Left cardiac atrium (tissue), 4 donors: ENCODE measurements around the gene RAET1G. TPM values are rescaled to one million over a fixed set of nuclear protein-coding genes. Genes with fewer than 3 reads are reported as not detected.
A peak's percentile ranks its signal among the peaks of the same experiment; 100 is the strongest.
"Not testable (repeated sequence)": the region's sequence is repeated elsewhere in the genome, so short reads cannot be mapped to it uniquely, and the experiment has no call there.

Source experiments
- ATAC-seq, 2 donors: fragments of 200-7000 bp; cut with Tn5 transposase; one replicate each; pipeline ENCODE4 v1.9.1; 2020; ENCODE audit warnings: mild to moderate bottlenecking in 2 of 2, moderate library complexity in 2 of 2
- DNase-seq: peaks from one replicate; pipeline ENCODE4 v3.0.0-alpha.2; 2020
- intact Hi-C, 2 donors: fragments of 100-400 bp; cut with DNase I; formaldehyde crosslinking; loops; one replicate each; pipeline versions ENCODE4 v1.14.1 to v1.15.1; 2022 to 2023
- total RNA-seq, 2 donors: library from RNA; stranded (reverse); fragmentation: NEBNext Ultra II Directional; extraction: Animal tissue kit (Norgen Biotek cat#: 25700); gene quantifications; one replicate each; pipeline ENCODE4 v1.2.1, GENCODE V29; 2021
- donor health status: DM: no; HTN: yes; CAD: no.
- donor health status: DM: no; HTN: yes; CAD: no; lungs with severe emphysema.
- donor health status: DM: yes; HTN: yes; CAD: no.
- donor health status: Dilated cardiomyopathy.

RAET1G gene
- total RNA-seq, 2 donors from 2014 or later: 0.55 to 1.1 TPM

DNA sequence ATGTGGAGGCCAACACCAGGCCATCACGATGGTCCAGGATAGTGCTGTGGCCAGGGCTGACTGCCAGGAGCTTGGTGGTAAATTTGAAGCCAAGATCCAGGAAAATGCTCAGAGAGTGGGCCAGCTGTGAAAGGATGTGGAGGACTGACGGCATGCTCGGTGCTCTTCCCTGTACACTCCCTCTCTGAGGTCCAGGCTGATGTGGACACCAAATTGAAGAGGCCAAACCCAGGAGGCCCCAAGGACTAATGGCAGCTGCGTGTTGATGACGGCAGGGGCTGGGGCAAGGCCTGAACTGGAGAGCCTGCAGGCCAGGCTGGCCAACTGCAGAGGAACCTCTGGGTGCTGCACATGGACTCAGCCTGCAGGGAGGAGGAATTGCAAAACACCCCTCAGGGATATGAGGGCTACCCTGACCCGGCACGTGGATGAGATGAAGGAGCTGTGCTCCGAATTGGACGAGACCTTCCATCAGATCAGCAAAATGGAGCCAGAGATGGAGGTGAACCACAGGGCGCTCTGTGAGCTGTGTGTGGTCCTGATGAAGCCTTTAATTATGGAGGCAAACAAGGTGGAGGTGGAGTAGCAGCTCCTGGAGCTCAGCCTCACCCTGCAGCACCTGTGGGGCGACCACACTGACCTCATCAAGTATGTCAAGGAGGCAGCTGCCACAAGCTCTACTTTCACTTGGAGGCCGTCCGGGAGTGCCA, 18.1 kb downstream of the RAET1G start:
- peak in 1 of 2 donors; percentile 13 for ATAC-seq
- intact Hi-C loops: no loop called here
- no peak for DNase-seq

DNA sequence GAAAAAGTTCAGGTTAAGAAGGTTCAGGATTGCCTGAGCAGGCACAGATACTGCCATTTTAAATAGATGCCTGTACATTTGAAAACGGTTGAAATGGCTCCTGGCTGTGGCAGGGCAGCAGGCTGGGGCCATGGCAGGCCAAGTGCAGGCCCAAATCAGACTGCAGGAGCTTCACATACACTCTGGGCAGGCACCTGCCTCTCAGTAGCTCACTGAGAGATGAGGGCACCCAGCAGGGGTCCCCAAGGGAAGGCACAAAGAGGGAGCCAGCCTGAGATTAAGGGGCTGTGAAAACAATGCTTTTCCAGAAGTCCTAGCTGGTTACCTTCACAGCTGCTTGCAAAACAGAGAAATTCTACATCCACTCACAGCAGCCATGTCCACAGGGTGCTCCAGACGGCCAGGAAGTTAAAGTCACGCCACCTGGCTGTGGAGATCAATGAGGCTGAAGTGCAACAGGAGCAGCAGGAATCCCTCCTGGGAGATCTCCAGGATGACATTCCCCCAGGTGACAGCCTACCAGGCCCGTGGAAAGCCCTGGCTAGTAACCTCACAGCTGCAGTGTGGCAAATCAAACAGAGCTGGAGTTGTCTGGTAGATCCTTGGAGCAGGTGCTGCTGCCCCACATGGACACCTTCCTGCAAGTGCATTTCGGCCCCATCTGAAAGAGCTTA, 18.8 kb downstream of the RAET1G start:
- intact Hi-C loops: no loop called here
- DNase-seq: no peak
- no peak for ATAC-seq

DNA sequence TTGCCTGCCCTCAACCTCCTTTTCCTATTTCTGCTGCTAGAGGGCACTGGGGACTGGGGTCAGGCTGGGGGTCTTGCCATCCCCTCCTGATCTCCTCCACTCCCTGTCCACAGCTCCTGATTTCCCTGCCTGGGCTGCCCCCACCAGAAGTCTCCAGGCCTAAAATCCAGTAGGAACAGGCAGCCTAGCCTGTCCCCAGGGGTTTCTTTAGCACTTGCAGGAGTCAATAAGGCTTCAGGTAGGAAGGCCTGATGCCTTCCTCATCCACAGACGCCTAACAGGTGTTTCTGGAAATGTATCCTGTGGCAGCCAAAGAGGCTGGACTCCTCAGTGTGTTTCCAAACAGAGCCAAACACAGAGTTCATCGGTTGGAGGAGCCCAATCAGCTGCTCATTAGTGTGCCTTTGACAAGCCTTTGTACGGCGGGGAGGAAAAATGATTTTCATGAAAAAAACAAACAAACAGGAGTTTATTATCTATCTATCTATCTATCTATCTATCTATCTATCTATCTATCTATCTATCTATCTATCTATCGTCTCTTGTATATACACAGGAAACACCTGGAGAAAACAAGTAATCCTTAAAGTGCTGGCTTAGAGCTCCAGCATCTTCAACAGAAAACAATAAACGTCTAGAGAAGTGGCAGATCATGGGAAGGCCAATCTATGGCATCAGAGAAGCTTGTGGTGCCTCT, 21.3 kb downstream of the RAET1G start:
- DNase-seq: no peak
- no peak for ATAC-seq
- intact Hi-C loops: no loop called here

DNA sequence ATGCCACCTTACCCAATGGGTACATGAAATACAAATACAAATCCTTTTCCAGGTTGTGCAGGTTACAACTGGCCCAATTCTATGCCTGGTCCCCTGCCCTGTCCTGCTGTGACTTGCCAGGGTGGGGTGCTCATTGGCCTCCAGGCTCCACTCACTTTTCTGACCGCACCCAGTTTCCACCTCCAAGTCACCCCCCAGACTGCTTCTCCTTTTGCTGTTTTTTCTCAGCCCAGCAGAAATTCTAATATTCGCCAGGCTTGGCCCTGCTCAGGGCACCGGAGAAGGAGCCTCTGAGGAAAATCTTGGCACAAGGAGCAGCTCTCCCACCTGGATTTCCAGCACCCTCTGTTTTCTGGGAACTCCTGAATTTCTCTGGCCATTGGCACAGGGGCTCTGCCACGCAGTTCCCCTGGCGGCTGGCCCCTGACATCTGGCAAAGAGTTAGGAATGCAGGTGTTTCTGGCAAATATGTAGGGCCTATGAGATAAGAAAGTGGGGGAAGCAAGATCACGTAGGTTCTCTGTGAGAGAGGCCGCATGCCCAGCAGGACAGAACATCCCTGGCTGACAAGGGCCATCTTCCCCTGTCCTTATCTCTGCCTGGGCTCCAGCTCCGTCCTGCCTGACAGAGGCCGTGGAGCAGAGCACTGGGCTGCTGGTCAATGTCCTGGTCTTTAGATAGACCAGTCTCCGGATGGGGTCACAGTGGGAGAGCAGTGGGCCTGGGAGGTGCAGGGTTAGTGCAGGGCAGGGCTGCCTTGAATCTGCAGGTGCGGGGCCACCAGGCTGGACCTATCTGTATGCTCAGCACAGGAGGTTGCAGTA, 22.1 kb downstream of the RAET1G start:
- ATAC-seq: peak; percentile 8 to 13
- no peak for DNase-seq
- intact Hi-C loops: no loop called here

DNA sequence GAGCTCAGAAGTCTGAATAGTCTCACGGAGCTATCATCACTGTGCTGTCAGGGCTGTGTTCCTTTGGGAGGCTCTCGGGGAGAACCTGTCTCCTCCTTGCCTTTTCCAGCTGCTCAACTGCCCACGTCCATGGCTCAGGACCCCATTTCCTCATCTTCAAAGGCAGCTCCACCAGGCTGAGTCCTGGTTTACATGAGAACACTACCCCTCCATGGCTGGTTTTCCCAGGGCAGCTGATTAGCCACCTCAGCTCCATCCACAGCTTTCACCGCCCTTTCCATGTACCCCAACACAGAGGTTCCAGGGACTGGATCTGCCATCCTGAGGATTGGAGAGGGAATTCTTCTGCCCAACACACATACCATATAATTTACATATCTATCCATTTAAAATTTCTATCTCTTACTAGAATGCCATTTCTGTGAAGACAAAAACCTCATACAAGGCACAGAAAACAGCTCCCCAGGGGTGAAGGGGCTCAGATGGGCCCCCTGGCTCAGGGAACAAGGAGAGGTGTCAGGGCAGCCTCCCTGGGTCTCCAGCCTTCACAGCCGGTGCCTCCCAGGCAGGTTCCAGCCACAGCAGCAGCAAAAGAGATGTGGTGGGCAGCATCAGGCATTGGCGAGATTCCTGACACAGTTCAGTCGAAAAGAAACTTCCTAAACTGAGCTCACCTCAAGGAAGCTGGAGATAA, 22.8 kb downstream of the RAET1G start:
- intact Hi-C loops: no loop called here
- DNase-seq: no peak

DNA sequence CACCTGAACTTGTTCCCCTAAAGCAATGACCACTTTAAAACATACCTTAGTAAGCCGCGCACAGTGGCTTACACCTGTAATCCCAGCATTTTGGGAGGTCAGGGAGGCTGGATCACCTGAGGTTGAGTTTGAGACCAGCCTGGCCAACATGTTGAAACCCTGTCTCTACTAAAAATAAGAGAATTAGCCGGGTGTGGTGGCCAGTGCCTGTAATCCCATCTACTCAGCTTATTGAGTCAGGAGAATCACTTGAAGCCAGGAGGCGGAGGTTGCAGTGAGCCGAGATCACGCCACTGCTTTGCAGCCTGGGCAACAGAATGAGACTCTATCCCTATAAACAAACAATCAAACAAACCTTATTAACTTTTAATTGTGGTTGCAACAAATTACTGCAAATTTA, 23.4 kb downstream of the RAET1G start:
- DNase-seq (no peak), ATAC-seq (no peak)
- intact Hi-C loops: no loop called here

More for the DNA sequence above, 22.8 kb downstream of the RAET1G start:
- ATAC-seq: no peak

DNA sequence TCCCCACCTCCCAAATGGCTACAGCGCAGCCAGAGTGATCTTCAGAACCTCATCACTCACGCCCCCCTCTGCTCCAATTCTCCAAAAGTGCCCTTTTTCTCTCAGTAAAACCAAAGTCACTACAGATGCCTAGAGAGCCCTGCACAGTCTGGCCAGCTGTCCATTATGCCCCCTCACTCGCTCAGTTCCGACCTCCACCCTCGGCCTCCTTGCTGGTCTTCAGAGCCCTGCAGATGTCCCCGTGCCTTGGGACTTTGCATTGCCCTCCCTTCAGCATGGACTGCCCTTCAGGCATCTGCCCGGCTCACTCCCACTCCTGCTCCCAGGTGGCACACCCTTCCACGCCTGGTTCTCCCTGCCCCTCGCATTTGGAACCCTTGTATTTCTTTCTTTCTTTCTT, 24.0 kb downstream of the RAET1G start:
- intact Hi-C loops: no loop called here
- no peak for DNase-seq
- ATAC-seq: no peak

DNA sequence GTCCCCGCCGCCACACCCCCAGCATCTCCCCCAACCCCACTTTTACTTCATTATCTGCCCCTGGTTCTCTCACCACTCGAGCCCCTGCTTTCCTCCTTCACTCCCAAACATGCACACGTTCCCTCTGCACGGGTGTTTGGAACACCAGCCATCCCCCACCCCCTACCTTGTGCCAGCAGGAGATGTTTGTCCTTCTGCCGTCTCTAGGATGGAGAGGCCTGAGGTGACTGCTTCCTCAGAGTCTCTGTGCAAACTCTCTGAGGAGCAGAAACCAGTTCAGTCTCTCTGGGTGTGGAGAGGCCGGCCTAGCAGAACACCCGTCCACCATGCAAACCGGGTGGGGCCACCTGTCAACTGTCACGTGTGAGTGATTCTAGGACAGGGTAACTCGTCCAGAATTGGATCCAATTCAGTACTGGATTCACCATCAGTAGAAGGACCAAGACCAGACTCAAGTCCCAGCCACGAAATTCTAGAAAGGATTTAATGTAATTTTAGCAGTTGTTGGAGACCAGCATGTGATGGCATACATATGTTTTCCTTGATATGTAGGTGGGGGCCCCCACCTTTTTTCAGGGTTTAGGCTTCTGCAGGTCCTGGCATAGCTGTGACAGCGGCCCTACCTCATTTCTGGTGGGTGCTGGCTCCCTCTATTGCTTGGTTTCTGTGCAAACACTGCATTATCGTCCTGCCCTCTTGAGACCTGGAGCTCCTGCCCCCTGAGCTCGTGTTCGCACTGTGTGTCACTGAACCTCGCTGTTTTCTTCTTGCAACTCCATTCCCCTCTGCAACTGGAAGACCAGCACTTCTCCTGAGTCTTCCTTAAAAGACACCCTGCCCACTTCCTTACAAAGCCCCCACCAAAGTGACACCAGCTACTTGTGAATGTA, 24.8 kb downstream of the RAET1G start, which contains the start of gene RAET1E:
RAET1E (minus strand) TSS at position 259 of the 890 bp plus-strand sequence. CDS start 7,212 bp downstream, outside the sequence.
- intact Hi-C loops: no loop called here
- DNase-seq: no peak
- no peak for ATAC-seq

DNA sequence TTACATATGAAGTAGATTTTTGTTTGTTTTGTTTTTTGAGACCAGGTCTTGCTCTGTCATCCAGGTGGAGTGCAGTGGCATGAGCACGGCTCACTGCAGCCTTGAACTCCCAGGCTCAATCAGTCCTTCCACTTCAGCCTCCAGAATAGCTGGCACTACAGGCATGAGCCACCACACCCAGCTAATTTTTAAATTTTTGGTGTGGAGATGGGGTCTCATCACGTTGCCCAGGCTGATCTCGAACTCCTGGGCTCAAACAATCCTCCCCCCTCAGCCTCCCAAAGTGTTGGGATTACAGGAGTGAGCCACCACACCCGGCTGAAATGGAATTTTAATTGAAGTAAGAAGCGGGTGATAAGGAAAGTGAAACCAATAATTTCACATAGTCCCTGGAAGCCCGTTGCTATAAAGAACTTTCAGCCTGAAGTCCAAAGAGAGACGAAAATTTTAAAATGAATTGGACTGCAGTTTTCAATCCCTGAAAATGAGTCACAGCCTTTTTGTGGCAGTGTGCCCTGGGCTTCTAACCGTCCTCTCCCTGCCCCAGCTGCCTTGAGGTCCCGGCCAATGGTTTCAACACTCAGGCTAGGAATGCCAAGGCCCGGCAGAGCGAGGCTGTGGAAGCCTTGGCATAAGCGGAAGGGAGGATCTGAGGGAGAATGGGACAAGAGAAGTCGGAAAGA, 25.8 kb downstream of the RAET1G start:
- intact Hi-C loops: no loop called here
- ATAC-seq (peak; percentile 89), DNase-seq (peak; percentile 88)

DNA sequence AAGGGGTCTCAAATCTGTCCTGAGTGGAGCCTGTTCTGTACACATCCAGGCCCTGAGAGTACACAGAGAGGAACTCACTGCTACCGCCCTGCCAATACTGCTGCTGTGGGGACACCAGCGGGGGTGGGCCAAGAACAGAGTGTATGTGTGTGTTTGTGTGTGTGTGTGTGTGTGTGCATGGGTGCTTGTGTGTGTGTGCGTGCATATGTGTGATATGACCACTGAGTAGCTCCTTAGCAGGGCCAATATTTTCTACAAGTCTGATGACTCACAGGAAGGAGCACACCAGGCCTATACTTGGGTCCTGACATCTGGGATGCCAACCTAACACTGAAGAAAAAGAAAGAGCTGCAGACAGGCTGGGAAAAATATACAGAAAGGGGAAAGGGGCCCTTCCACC, 26.4 kb downstream of the RAET1G start:
- peak in 1 of 2 donors; percentile 22 for ATAC-seq
- intact Hi-C loops: no loop called here
- no peak for DNase-seq

DNA sequence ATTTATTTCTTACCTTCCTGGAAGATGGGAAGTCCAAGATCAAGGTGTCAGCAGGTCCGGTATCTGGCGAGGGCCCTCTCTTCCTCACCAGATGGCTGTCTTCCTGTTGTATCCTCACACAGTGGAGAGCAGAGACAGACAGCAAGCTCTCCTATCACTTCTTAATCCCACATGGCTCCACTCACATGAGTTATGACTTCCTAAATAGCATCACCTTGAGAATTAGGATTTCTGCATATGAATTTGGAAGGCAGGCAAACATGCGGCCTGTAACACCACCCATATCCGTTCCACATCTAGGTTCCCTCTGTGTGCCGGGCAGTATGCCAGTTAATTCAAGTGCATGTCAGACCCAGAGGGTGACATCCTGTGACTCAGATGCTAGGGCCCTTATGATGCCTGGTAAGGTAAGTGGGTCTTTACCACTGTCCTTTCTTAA, 27.1 kb downstream of the RAET1G start:
- peak; percentile 70 to 76 for ATAC-seq
- intact Hi-C loops: no loop called here

DNA sequence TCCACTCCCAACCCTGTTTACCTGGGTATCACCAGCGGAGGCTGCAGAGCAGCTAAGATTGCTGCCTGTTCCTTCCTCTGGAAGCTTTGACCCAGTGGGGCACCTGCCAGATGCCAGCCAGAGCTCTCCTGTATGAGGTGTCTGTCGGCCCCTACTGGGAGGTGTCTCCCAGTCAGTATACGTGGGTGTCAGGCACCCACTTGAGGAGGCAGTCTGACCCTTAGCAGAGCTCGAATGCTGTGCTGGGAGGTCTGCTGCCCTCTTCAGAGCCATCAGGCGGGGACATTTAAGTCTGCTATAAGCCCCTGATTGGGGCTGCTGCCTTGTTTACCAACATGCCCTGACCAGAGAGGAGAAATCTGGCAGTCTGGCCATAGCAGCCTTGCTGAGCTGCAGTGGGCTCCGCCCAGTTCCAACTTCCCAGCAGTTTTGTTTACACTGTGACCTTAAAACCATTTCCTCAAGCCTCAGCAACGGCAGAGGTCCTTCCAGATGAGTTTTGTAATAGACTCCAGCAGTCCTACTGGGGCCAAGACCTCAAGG, 27.8 kb downstream of the RAET1G start:
- ATAC-seq: peak; percentile 58 to 74
- intact Hi-C loops: no loop called here
- peak; percentile 76 for DNase-seq

More for the DNA sequence above, 27.1 kb downstream of the RAET1G start:
- peak; percentile 68 for DNase-seq

DNA sequence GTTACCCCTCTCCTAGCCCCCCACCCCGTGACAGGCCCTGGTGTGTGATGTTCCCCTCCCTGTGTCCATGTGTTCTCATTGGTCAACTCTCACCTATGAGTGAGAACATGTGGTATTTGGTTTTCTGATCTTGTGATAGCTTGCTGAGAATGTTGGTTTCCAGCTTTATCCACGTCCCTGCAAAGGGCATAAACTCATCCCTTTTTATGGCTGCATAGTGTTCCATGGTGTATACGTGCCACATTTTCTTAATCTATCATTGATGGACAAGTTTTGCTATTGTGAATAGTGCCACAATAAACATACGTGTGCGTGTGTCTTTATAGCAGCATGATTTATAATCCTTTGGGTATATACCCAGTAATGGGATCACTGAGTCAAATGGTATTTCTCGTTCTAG, 31.1 kb downstream of the RAET1G start:
- ATAC-seq, DNase-seq, intact Hi-C loops: not testable (repeated sequence)

DNA sequence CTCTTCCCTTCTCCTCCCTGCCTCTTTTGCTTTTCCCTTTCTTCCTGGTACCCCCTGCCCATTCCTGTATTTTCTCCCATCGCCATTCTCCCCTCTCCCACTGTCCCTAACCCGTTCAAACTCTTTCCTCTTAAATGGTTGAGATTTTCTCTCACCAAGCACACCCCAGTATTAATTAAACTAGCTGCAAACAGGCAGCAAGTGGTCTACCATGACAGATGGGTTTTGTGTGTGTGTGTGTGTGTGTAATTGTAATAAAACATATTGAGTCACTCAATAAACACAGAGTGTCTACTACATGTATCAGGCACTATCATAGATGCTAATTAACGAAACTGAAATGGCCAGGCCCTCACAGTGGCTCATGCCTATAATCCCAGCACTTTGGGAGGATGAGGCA, 31.7 kb downstream of the RAET1G start:
- ATAC-seq (no peak), DNase-seq (no peak)
- intact Hi-C loops: no loop called here

DNA sequence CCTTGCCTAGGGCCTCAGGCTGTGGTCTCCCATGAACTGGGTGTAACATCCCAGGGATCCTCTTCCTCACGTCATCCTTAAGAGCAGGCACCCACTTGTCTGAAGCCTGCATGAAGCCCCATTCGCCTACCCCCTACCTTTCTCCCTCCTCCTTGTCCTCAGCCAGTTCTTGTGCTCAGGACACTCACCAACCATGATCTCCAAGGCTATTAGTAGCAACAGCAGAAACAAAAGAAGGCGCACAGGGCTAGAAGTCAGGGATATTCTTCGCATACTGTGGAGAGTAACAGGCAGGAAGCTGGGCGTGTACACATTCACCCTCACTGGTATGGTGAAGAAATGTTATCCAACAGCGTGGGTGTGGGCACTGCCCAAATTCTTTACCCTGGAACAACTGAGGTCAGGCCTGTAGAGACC, 32.3 kb downstream of the RAET1G start:
- intact Hi-C loops: no loop called here
- no peak for DNase-seq
- peak in 1 of 2 donors; percentile 82 for ATAC-seq

DNA sequence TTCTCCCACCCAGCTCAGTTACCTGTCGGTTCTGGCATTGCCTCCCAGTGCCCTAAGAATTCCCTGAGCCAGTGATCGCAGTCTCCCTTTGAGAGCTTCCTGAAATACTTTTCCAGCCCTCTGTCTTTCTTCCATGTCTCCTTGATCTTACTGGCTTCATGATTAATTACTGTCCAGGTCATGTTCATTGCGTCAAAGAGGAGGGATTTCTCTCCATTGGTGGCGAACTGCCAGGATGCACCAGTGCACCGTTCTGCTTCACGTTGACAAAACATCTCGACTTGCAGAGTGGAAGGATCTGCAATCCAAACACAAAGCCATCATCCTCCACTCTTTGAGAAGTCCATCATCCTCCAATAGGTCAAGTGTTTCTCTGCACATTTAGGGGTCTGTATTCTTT, 33.6 kb downstream of the RAET1G start:
- intact Hi-C loops: no loop called here
- DNase-seq (no peak), ATAC-seq (peak in 1 of 2 donors; percentile 63)

DNA sequence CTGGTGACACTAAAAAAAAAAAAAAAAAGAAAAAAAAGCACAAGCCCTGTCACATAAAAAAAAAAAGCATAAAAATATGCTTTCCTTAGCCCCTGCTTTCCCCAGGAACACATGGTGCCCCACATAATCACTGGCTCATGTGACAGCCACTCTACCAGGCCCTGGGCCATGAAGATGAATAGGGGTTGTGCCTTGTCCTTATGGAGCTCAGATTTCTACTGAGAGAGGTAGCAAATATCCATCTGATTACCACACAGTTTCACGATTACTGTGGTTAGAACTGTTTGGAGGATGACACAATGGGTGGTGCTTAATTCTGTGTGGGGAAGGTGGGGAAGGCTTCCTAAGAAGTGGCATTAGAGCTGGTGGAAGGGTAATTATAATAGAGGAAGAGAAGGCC, 34.3 kb downstream of the RAET1G start:
- intact Hi-C loops: no loop called here
- ATAC-seq (peak in 1 of 2 donors; percentile 4), DNase-seq (no peak)
